HL-60 (cell line): Measurements from ENCODE around the gene BRF1.
"Not testable (repeated sequence)": the region's sequence is repeated elsewhere in the genome, so short reads cannot be mapped to it uniquely, and the experiment has no call there.

Experiments
- DNase-seq, 2 experiments: peaks; one replicate each; pipeline ENCODE4 v3.0.0-alpha.2; 2010 to 2020; ENCODE audit warnings: low read depth in 1 of 2, low spot score in 1 of 2
- H3K27ac ChIP-seq: fragments of 250-450 bp; sonication (Bioruptor Pico); replicated peaks from 2 replicates; pipeline ENCODE4 v1.5.1; 2020; ENCODE audit warnings: mild to moderate bottlenecking, moderate library complexity
- H3K27me3 ChIP-seq: fragments of 250-450 bp; sonication (Bioruptor Pico); 2 replicates; pipeline ENCODE4 v1.5.1; 2021; ENCODE audit warnings: mild to moderate bottlenecking, moderate library complexity; ENCODE audit not compliant: insufficient read depth, poor library complexity, severe bottlenecking
- H3K4me3 ChIP-seq: replicated peaks from 2 replicates; pipeline ENCODE4 v1.5.1; 2011; ENCODE audit warnings: mild to moderate bottlenecking, control low read depth, low read length; ENCODE audit not compliant: insufficient read depth
- CTCF ChIP-seq: IDR thresholded peaks from one replicate; pipeline ENCODE4 v1.5.1; 2011; ENCODE audit warnings: low read length, control low read depth, inconsistent platforms; ENCODE audit not compliant: insufficient read depth
- GABPA ChIP-seq: IDR thresholded peaks from 2 replicates; pipeline ENCODE4 v1.6.1; 2012; ENCODE audit warnings: low read depth
- POLR2AphosphoS5 ChIP-seq: IDR thresholded peaks from 2 replicates; pipeline ENCODE4 v1.6.1; 2012; ENCODE audit warnings: low read depth
- REST ChIP-seq: IDR thresholded peaks from 2 replicates; pipeline ENCODE4 v1.6.1; 2012; ENCODE audit warnings: low read depth; ENCODE audit not compliant: insufficient replicate concordance
- SPI1 ChIP-seq: IDR thresholded peaks from 2 replicates; pipeline ENCODE4 v1.6.1; 2012; ENCODE audit warnings: low read depth, mild to moderate bottlenecking, borderline replicate concordance

BRF1 gene

GRCh38 chr14:105337433-105337832, 36.6 kb upstream of the BRF1 start:
- no peak for DNase-seq
- TF ChIP-seq REST (no peak), CTCF (no peak), POLR2AphosphoS5 (no peak), SPI1 (no peak), GABPA (no peak)
- H3K27ac ChIP-seq, result no peak overlapping the region
- no peaks in the 10 kb centered on the region for H3K27me3 ChIP-seq
- no peak overlapping the region for H3K4me3 ChIP-seq

GRCh38 chr14:105336477-105337287, 35.9 kb upstream of the BRF1 start:
- TF ChIP-seq REST (no peak), SPI1 (no peak), CTCF (no peak), POLR2AphosphoS5 (no peak), GABPA (no peak)

GRCh38 chr14:105335735-105336476, 35.1 kb upstream of the BRF1 start:
- Histone ChIP-seq H3K4me3 (no peak overlapping the region), H3K27me3 (no peaks in the 10 kb centered on the region), H3K27ac (no peak overlapping the region)
- DNase-seq, result no peak
- TF ChIP-seq POLR2AphosphoS5 (no peak), REST (no peak), GABPA (no peak), CTCF (no peak), SPI1 (no peak)

More at GRCh38 chr14:105336477-105337287, 35.9 kb upstream of the BRF1 start:
- no peak for DNase-seq
- Histone ChIP-seq H3K27ac (no peak overlapping the region), H3K27me3 (no peaks in the 10 kb centered on the region), H3K4me3 (no peak overlapping the region)

GRCh38 chr14:105335231-105335542, 34.4 kb upstream of the BRF1 start:
- H3K27me3 ChIP-seq, DNase-seq, H3K4me3 ChIP-seq, H3K27ac ChIP-seq: not testable (repeated sequence)
